ENCODE measurements around the gene FMN1. TPM values are rescaled to one million over a fixed set of nuclear protein-coding genes. Genes with fewer than 3 reads are reported as not detected.

FMN1 gene
- total and polyA plus RNA-seq, 7 experiments from 2014 or later = 0.02 to 32.2 (median 1.0) TPM; not detected in 1

GRCh38 chr15:32792436-32792835 lies 402.1 kb downstream of the FMN1 start:
- no peak for DNase-seq
- H3K9me3 ChIP-seq (ENCODE audit: control insufficient read depth in 2 of 3, low read length in 3 of 3) = no peaks in the 10 kb centered on the region
- H3K4me3 Mint-ChIP-seq = no peak overlapping the region
- no peak overlapping the region for H3K27ac Mint-ChIP-seq
- no peaks in the 10 kb centered on the region for H3K4me1 Mint-ChIP-seq
- peaks cover 0 to 5% (median 0%) of the 10 kb centered on the region in 11 donors for H3K9me3 Mint-ChIP-seq
- H3K27me3 ChIP-seq (ENCODE audit: control insufficient read depth in 2 of 2, insufficient read depth in 2 of 2, low read length in 2 of 2) = no peaks in the 10 kb centered on the region
- H3K36me3 ChIP-seq (ENCODE audit: control insufficient read depth in 2 of 3, insufficient read depth in 3 of 3, low read length in 3 of 3) = no peaks in the 10 kb centered on the region
- ATAC-seq = no peak
- no peaks in the 10 kb centered on the region for H3K4me1 ChIP-seq (ENCODE audit: control insufficient read depth in 2 of 2, insufficient read depth in 2 of 2, low read length in 2 of 2)
- ChIA-PET CTCF (no interaction called here), POLR2A (no interaction called here)
- peaks cover 0 to 35% (median 4%) of the 10 kb centered on the region in 5 donors for H3K36me3 Mint-ChIP-seq
- intact Hi-C loops (cut with micrococcal nuclease) = no loop called here
- no peak overlapping the region for H3K27ac ChIP-seq (ENCODE audit: low read depth, low read length)
- H3K27me3 Mint-ChIP-seq = peaks cover 0 to 19% (median 10%) of the 10 kb centered on the region in 5 donors
- no peak overlapping the region for H3K4me3 ChIP-seq (ENCODE audit: low read length)

- DNase-seq = no peak
- intact Hi-C loops (cut with micrococcal nuclease) = no loop called here
Observed at GRCh38 chr15:32790352-32790999, 404.0 kb downstream of the FMN1 start.

GRCh38 chr15:32787949-32788348 lies 406.6 kb downstream of the FMN1 start:
- peaks cover 0 to 5% (median 0%) of the 10 kb centered on the region in 11 donors for H3K9me3 Mint-ChIP-seq
- no peak overlapping the region for H3K27ac Mint-ChIP-seq
- H3K4me3 Mint-ChIP-seq = no peak overlapping the region
- H3K9me3 ChIP-seq (ENCODE audit: control insufficient read depth in 2 of 3, low read length in 3 of 3) = no peaks in the 10 kb centered on the region
- H3K27ac ChIP-seq (ENCODE audit: low read depth, low read length) = no peak overlapping the region
- no peak overlapping the region for H3K4me3 ChIP-seq (ENCODE audit: low read length)
- no peaks in the 10 kb centered on the region for H3K4me1 ChIP-seq (ENCODE audit: control insufficient read depth in 2 of 2, insufficient read depth in 2 of 2, low read length in 2 of 2)
- ATAC-seq (no peak), DNase-seq (no peak)
- ChIA-PET CTCF (interaction anchor here (0.7 kb wide), 1 partner anchor 126 kb away, joined by 6 read pairs; no protein-coding TSS in a partner anchor), POLR2A (no interaction called here)
- intact Hi-C loops (cut with micrococcal nuclease) = no loop called here
- no peaks in the 10 kb centered on the region for H3K36me3 ChIP-seq (ENCODE audit: control insufficient read depth in 2 of 3, insufficient read depth in 3 of 3, low read length in 3 of 3)
- peaks cover 0 to 30% (median 20%) of the 10 kb centered on the region in 5 donors for H3K27me3 Mint-ChIP-seq
- peaks cover 0 to 37% (median 4%) of the 10 kb centered on the region in 5 donors for H3K36me3 Mint-ChIP-seq
- H3K4me1 Mint-ChIP-seq = no peaks in the 10 kb centered on the region
- H3K27me3 ChIP-seq (ENCODE audit: control insufficient read depth in 2 of 2, insufficient read depth in 2 of 2, low read length in 2 of 2) = no peaks in the 10 kb centered on the region

More at GRCh38 chr15:32790352-32790999, 404.0 kb downstream of the FMN1 start:
- Mint-ChIP-seq H3K27me3 (peaks cover 0 to 23% (median 20%) of the 10 kb centered on the region in 5 donors), H3K36me3 (peaks cover 0 to 39% (median 4%) of the 10 kb centered on the region in 5 donors), H3K4me3 (no peak overlapping the region), H3K9me3 (peaks cover 0 to 5% (median 0%) of the 10 kb centered on the region in 11 donors), H3K27ac (no peak overlapping the region), H3K4me1 (no peaks in the 10 kb centered on the region)
- no peaks in the 10 kb centered on the region for H3K4me1 ChIP-seq (ENCODE audit: control insufficient read depth in 2 of 2, insufficient read depth in 2 of 2, low read length in 2 of 2)
- CTCF ChIA-PET = no interaction called here
- POLR2A ChIA-PET = no interaction called here
- no peaks in the 10 kb centered on the region for H3K9me3 ChIP-seq (ENCODE audit: control insufficient read depth in 2 of 3, low read length in 3 of 3)
- no peak for ATAC-seq
- no peaks in the 10 kb centered on the region for H3K36me3 ChIP-seq (ENCODE audit: control insufficient read depth in 2 of 3, insufficient read depth in 3 of 3, low read length in 3 of 3)
- no peak overlapping the region for H3K4me3 ChIP-seq (ENCODE audit: low read length)
- no peak overlapping the region for H3K27ac ChIP-seq (ENCODE audit: low read depth, low read length)
- no peaks in the 10 kb centered on the region for H3K27me3 ChIP-seq (ENCODE audit: control insufficient read depth in 2 of 2, insufficient read depth in 2 of 2, low read length in 2 of 2)

GRCh38 chr15:32786906-32787305 lies 407.6 kb downstream of the FMN1 start:
- ATAC-seq (no peak), DNase-seq (no peak)
- intact Hi-C loops (cut with micrococcal nuclease) = no loop called here
- Histone ChIP-seq H3K27me3 (ENCODE audit: control insufficient read depth in 2 of 2, insufficient read depth in 2 of 2, low read length in 2 of 2) (no peaks in the 10 kb centered on the region), H3K27ac (ENCODE audit: low read depth, low read length) (no peak overlapping the region), H3K4me1 (ENCODE audit: control insufficient read depth in 2 of 2, insufficient read depth in 2 of 2, low read length in 2 of 2) (no peaks in the 10 kb centered on the region), H3K4me3 (ENCODE audit: low read length) (no peak overlapping the region), H3K36me3 (ENCODE audit: control insufficient read depth in 2 of 3, insufficient read depth in 3 of 3, low read length in 3 of 3) (no peaks in the 10 kb centered on the region), H3K9me3 (ENCODE audit: control insufficient read depth in 2 of 3, low read length in 3 of 3) (no peaks in the 10 kb centered on the region)
- POLR2A ChIA-PET = no interaction called here
- no peak overlapping the region for H3K27ac Mint-ChIP-seq
- no peak overlapping the region for H3K4me3 Mint-ChIP-seq
- H3K4me1 Mint-ChIP-seq = no peaks in the 10 kb centered on the region
- peaks cover 0 to 4% (median 0%) of the 10 kb centered on the region in 11 donors for H3K9me3 Mint-ChIP-seq
- peaks cover 0 to 40% (median 3%) of the 10 kb centered on the region in 5 donors for H3K36me3 Mint-ChIP-seq
- CTCF ChIA-PET = no interaction called here
- H3K27me3 Mint-ChIP-seq = peaks cover 4 to 32% (median 18%) of the 10 kb centered on the region in 5 donors

- CTCF ChIA-PET = no interaction called here
- POLR2A ChIA-PET = no interaction called here
Observed at GRCh38 chr15:32784581-32784980, 409.9 kb downstream of the FMN1 start.

GRCh38 chr15:32781781-32782180 lies 412.7 kb downstream of the FMN1 start:
- no peaks in the 10 kb centered on the region for H3K36me3 ChIP-seq (ENCODE audit: control insufficient read depth in 2 of 3, insufficient read depth in 3 of 3, low read length in 3 of 3)
- POLR2A ChIA-PET = no interaction called here
- H3K27me3 ChIP-seq (ENCODE audit: control insufficient read depth in 2 of 2, insufficient read depth in 2 of 2, low read length in 2 of 2) = no peaks in the 10 kb centered on the region
- Mint-ChIP-seq H3K36me3 (peaks cover 0 to 29% (median 3%) of the 10 kb centered on the region in 5 donors), H3K4me3 (no peak overlapping the region), H3K4me1 (no peaks in the 10 kb centered on the region), H3K9me3 (peaks cover 0 to 25% (median under 1%) of the 10 kb centered on the region in 11 donors), H3K27ac (no peak overlapping the region), H3K27me3 (peaks cover 0 to 36% (median 6%) of the 10 kb centered on the region in 5 donors)
- no peak overlapping the region for H3K4me3 ChIP-seq (ENCODE audit: low read length)
- no peak for DNase-seq
- no peaks in the 10 kb centered on the region for H3K4me1 ChIP-seq (ENCODE audit: control insufficient read depth in 2 of 2, insufficient read depth in 2 of 2, low read length in 2 of 2)
- peaks cover 0 to 4% (median 0%) of the 10 kb centered on the region in 3 experiments for H3K9me3 ChIP-seq (ENCODE audit: control insufficient read depth in 2 of 3, low read length in 3 of 3)
- no peak overlapping the region for H3K27ac ChIP-seq (ENCODE audit: low read depth, low read length)
- ATAC-seq = no peak
- CTCF ChIA-PET = no interaction called here
- intact Hi-C loops (cut with micrococcal nuclease) = no loop called here

More at GRCh38 chr15:32784581-32784980, 409.9 kb downstream of the FMN1 start:
- no peaks in the 10 kb centered on the region for H3K4me1 Mint-ChIP-seq
- peaks cover 0 to 36% (median 0%) of the 10 kb centered on the region in 5 donors for H3K36me3 Mint-ChIP-seq
- intact Hi-C loops (cut with micrococcal nuclease) = no loop called here
- H3K4me1 ChIP-seq (ENCODE audit: control insufficient read depth in 2 of 2, insufficient read depth in 2 of 2, low read length in 2 of 2) = no peaks in the 10 kb centered on the region
- H3K9me3 Mint-ChIP-seq = peaks cover 0 to 11% (median 0%) of the 10 kb centered on the region in 11 donors
- DNase-seq = no peak
- no peak overlapping the region for H3K4me3 Mint-ChIP-seq
- no peak overlapping the region for H3K27ac Mint-ChIP-seq
- ATAC-seq = no peak
- H3K27ac ChIP-seq (ENCODE audit: low read depth, low read length) = no peak overlapping the region
- no peaks in the 10 kb centered on the region for H3K9me3 ChIP-seq (ENCODE audit: control insufficient read depth in 2 of 3, low read length in 3 of 3)
- H3K27me3 ChIP-seq (ENCODE audit: control insufficient read depth in 2 of 2, insufficient read depth in 2 of 2, low read length in 2 of 2) = no peaks in the 10 kb centered on the region
- H3K27me3 Mint-ChIP-seq = peaks cover 0 to 32% (median 16%) of the 10 kb centered on the region in 5 donors
- H3K36me3 ChIP-seq (ENCODE audit: control insufficient read depth in 2 of 3, insufficient read depth in 3 of 3, low read length in 3 of 3) = no peaks in the 10 kb centered on the region
- H3K4me3 ChIP-seq (ENCODE audit: low read length) = no peak overlapping the region
